HepG2 (cell line): ENCODE data around the gene TMEM95. TPM values are rescaled to one million over a fixed set of nuclear protein-coding genes. Genes with fewer than 3 reads are reported as not detected.

Experiments
- ARNT ChIP-seq: fragments of 450-650 bp; IDR thresholded peaks from 2 replicates; pipeline ENCODE4 v1.6.1; 2017
- FUBP1 ChIP-seq: sonication (generic); formaldehyde crosslinking; IDR thresholded peaks from 2 replicates; pipeline ENCODE4 v1.5.1; 2020; ENCODE audit warnings: missing genetic modification reagents, mild to moderate bottlenecking, borderline replicate concordance
- JDP2 ChIP-seq: sonication (generic); formaldehyde crosslinking; IDR thresholded peaks from 2 replicates; pipeline ENCODE4 v1.8.1; 2022; ENCODE audit warnings: missing genetic modification reagents, borderline replicate concordance
- JUNB ChIP-seq: sonication (generic); formaldehyde crosslinking; IDR thresholded peaks from 2 replicates; pipeline ENCODE4 v1.8.0; 2022; ENCODE audit warnings: missing genetic modification reagents, mild to moderate bottlenecking, borderline replicate concordance
- JUND ChIP-seq: sonication (generic); formaldehyde crosslinking; IDR thresholded peaks from 2 replicates; pipeline ENCODE4 v1.8.0; 2022; ENCODE audit warnings: mild to moderate bottlenecking, missing genetic modification reagents
- KMT2B ChIP-seq: IDR thresholded peaks from 2 replicates; pipeline ENCODE4 v1.6.1; 2016; ENCODE audit warnings: missing genetic modification reagents, missing compliant biosample characterization
- NFKB2 ChIP-seq: sonication (generic); formaldehyde crosslinking; IDR thresholded peaks from 2 replicates; pipeline ENCODE4 v1.4.0; 2020; ENCODE audit warnings: missing genetic modification reagents, borderline replicate concordance
- NONO ChIP-seq, 2 experiments: fragments of 450-650 bp in 1 of 2; sonication (generic) in 1 of 2; formaldehyde crosslinking in 1 of 2; IDR thresholded peaks in 1 of 2; conservative IDR thresholded peaks in 1 of 2; 2 replicates each; pipeline versions ENCODE4 v1.6.1 to v1.8.0; 2017 to 2022; ENCODE audit warnings: mild to moderate bottlenecking in 1 of 2, missing genetic modification reagents in 1 of 2, moderate library complexity in 1 of 2
- RAD51 ChIP-seq: fragments of 450-650 bp; IDR thresholded peaks from 2 replicates; pipeline ENCODE4 v1.6.1; 2016; ENCODE audit warnings: borderline replicate concordance
- RBAK ChIP-seq: sonication (generic); formaldehyde crosslinking; IDR thresholded peaks from 2 replicates; pipeline ENCODE4 v1.5.1; 2020; ENCODE audit warnings: mild to moderate bottlenecking, missing genetic modification reagents
- RFX5 ChIP-seq: IDR thresholded peaks from 2 replicates; pipeline ENCODE4 v1.6.1; 2011; ENCODE audit warnings: low read depth, low read length, improper control_type of control experiment
- SNAI1 ChIP-seq: sonication (generic); formaldehyde crosslinking; IDR thresholded peaks from 2 replicates; pipeline ENCODE4 v1.5.0; 2020; ENCODE audit warnings: mild to moderate bottlenecking, missing genetic modification reagents, borderline replicate concordance
- TAF15 ChIP-seq: fragments of 200-400 bp; formaldehyde crosslinking; IDR thresholded peaks from one replicate; pipeline ENCODE4 v1.6.1; 2018; ENCODE audit warnings: mild to moderate bottlenecking, low read depth, low read length; ENCODE audit not compliant: poor library complexity, severe bottlenecking
- YEATS2 ChIP-seq: sonication (generic); formaldehyde crosslinking; IDR thresholded peaks from 2 replicates; pipeline ENCODE4 v1.4.0; 2020; ENCODE audit warnings: missing genetic modification reagents, borderline replicate concordance
- ZBTB1 ChIP-seq: sonication (generic); formaldehyde crosslinking; IDR thresholded peaks from 2 replicates; pipeline ENCODE4 v1.4.0; 2020; ENCODE audit warnings: missing genetic modification reagents, borderline replicate concordance
- ZFP1 ChIP-seq: IDR thresholded peaks from 2 replicates; pipeline ENCODE4 v1.6.1; 2016
- ZFP41 ChIP-seq: sonication (generic); formaldehyde crosslinking; IDR thresholded peaks from 2 replicates; pipeline ENCODE4 v1.4.0; 2020; ENCODE audit warnings: mild to moderate bottlenecking, missing genetic modification reagents, borderline replicate concordance
- ZNF225 ChIP-seq: sonication (generic); formaldehyde crosslinking; IDR thresholded peaks from 2 replicates; pipeline ENCODE4 v1.4.0; 2020; ENCODE audit warnings: mild to moderate bottlenecking, missing genetic modification reagents
- ZNF383 ChIP-seq: sonication (generic); formaldehyde crosslinking; IDR thresholded peaks from 2 replicates; pipeline ENCODE4 v1.4.0; 2020; ENCODE audit warnings: missing genetic modification reagents, mild to moderate bottlenecking, borderline replicate concordance
- ZNF530 ChIP-seq: sonication (generic); formaldehyde crosslinking; IDR thresholded peaks from 2 replicates; pipeline ENCODE4 v1.5.0; 2020; ENCODE audit warnings: low read depth, mild to moderate bottlenecking, missing genetic modification reagents
- ZNF720 ChIP-seq: sonication (generic); formaldehyde crosslinking; IDR thresholded peaks from 2 replicates; pipeline ENCODE4 v1.4.0; 2020; ENCODE audit warnings: missing genetic modification reagents
- ZSCAN9 ChIP-seq: IDR thresholded peaks from 2 replicates; pipeline ENCODE4 v1.6.1; 2016; ENCODE audit warnings: borderline replicate concordance
- polyA plus RNA-seq, 8 experiments: library from polyadenylated mRNA; depleted of rRNA in 3 of 8; stranded (reverse) in 7 of 8; unstranded in 1 of 8; fragments of >200 nt; fragmentation: Illumina TruSeq in 4 of 8; extraction: Trizol in 4 of 8; gene quantifications; 2 replicates each; pipeline versions ENCODE4 v1.2.1 to v1.2.3, GENCODE V29; 2011 to 2016; ENCODE audit warnings: low read depth in 4 of 8, missing spikeins in 1 of 8, mixed read lengths in 1 of 8; ENCODE audit not compliant: insufficient read depth in 1 of 8
- total RNA-seq, 5 experiments: library from RNA; depleted of rRNA; stranded (reverse); fragments of >200 nt; fragmentation: Illumina TruSeq; extraction: Trizol; gene quantifications; 2 replicates each; pipeline ENCODE4 v1.2.3, GENCODE V29; 2016; ENCODE audit warnings: low read depth in 1 of 5
- TF ChIP-seq, protein P1 (sequence below): sonication (generic); formaldehyde crosslinking; IDR thresholded peaks from 2 replicates; pipeline ENCODE4 v1.5.0; 2020; ENCODE audit warnings: mild to moderate bottlenecking, missing genetic modification reagents
- TF ChIP-seq, protein P2 (sequence below): sonication (generic); formaldehyde crosslinking; IDR thresholded peaks from 2 replicates; pipeline ENCODE4 v1.8.0; 2022; ENCODE audit warnings: mild to moderate bottlenecking, missing genetic modification reagents, borderline replicate concordance
- TF ChIP-seq, protein P3 (sequence below): IDR thresholded peaks from 2 replicates; pipeline ENCODE4 v1.6.1; 2016; ENCODE audit warnings: mild to moderate bottlenecking, missing biosample characterization, missing genetic modification reagents

TMEM95 gene
- total and polyA plus RNA-seq, 2 of the 13 experiments (the other 11 are each of a cell fraction or from before 2014, with no cell fraction given): not detected

DNA sequence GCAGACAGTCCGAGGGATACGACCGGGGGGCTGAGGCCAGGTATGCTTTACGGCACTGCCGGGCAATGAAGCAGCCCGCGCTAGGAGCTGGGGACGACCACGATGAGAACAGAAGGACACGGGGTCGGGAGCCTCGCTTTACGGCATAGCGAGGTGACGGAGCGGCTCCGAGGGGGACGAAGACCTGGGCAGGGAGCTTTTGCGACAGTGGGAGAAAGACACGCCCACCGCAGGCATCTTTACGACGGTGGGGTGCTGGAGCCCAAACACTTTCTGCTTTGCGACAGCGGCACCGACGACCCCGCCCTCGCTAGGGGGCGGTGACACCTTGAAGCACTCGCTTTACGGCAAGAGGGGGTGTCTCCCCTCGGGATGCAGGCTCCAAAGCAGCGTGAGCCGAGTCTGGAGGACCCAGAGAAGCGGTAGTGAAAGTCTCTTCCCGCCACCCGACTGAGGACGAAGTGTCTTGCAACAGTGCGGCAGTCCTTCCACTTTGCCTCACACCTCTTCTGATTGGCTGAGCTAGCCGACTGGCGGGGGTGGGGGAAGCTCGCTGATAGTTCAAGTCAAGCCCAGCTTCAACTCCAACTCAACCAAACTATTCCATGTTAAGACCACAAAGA is 25.5 kb upstream of the TMEM95 start (continued):
- TF ChIP-seq JUND (CRISPR knock-in tag) (peak; percentile 9; the same call in 1 of the 2 replicates), SNAI1 (CRISPR knock-in tag) (no peak), NFKB2 (CRISPR knock-in tag) (no peak; the same call in 1 of the 2 replicates), ZSCAN9 (CRISPR knock-in tag) (no peak), FUBP1 (no peak), KMT2B (CRISPR knock-in tag) (peak; percentile 44; the same call in 1 of the 2 replicates), ZNF720 (CRISPR knock-in tag) (no peak), ZBTB1 (CRISPR knock-in tag) (no peak), ZNF530 (no peak), ARNT (no peak), ZFP41 (CRISPR knock-in tag) (0 out of 2 replicates have a peak, but pooled peaks have one; percentile 48), ZNF225 (no peak), NONO (IDR thresholded peaks at IDR 0.05) (no peak), NONO (CRISPR knock-in tag; conservative IDR thresholded peaks at IDR 0.05) (peak; percentile 90), RAD51 (no peak), YEATS2 (CRISPR knock-in tag) (peak; percentile 83; the same call in 1 of the 2 replicates), JUNB (CRISPR knock-in tag) (no peak), JDP2 (CRISPR knock-in tag) (no peak), RBAK (CRISPR knock-in tag) (no peak), ZFP1 (CRISPR knock-in tag) (peak; percentile 48; the same call in 1 of the 2 replicates), RFX5 (no peak), TAF15 (no peak), ZNF383 (CRISPR knock-in tag) (no peak)
- TF ChIP-seq, protein P1, sequence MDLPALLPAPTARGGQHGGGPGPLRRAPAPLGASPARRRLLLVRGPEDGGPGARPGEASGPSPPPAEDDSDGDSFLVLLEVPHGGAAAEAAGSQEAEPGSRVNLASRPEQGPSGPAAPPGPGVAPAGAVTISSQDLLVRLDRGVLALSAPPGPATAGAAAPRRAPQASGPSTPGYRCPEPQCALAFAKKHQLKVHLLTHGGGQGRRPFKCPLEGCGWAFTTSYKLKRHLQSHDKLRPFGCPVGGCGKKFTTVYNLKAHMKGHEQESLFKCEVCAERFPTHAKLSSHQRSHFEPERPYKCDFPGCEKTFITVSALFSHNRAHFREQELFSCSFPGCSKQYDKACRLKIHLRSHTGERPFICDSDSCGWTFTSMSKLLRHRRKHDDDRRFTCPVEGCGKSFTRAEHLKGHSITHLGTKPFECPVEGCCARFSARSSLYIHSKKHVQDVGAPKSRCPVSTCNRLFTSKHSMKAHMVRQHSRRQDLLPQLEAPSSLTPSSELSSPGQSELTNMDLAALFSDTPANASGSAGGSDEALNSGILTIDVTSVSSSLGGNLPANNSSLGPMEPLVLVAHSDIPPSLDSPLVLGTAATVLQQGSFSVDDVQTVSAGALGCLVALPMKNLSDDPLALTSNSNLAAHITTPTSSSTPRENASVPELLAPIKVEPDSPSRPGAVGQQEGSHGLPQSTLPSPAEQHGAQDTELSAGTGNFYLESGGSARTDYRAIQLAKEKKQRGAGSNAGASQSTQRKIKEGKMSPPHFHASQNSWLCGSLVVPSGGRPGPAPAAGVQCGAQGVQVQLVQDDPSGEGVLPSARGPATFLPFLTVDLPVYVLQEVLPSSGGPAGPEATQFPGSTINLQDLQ (CRISPR knock-in tag): no peak
- TF ChIP-seq, protein P2, sequence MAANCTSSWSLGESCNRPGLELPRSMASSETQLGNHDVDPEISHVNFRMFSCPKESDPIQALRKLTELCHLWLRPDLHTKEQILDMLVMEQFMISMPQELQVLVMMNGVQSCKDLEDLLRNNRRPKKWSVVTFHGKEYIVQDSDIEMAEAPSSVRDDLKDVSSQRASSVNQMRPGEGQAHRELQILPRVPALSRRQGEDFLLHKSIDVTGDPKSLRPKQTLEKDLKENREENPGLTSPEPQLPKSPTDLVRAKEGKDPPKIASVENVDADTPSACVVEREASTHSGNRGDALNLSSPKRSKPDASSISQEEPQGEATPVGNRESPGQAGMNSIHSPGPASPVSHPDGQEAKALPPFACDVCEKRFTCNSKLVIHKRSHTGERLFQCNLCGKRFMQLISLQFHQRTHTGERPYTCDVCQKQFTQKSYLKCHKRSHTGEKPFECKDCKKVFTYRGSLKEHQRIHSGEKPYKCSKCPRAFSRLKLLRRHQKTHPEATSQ (CRISPR knock-in tag): no peak
- TF ChIP-seq, protein P3, sequence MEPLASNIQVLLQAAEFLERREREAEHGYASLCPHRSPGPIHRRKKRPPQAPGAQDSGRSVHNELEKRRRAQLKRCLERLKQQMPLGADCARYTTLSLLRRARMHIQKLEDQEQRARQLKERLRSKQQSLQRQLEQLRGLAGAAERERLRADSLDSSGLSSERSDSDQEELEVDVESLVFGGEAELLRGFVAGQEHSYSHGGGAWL (CRISPR knock-in tag): no peak; the same call in none of the 2 replicates
